GM19351 (cell line): Measurements from ENCODE around the gene LRCH1.
A peak's percentile ranks its signal among the peaks of the same experiment; 100 is the strongest.
"Not testable (repeated sequence)": the region's sequence is repeated elsewhere in the genome, so short reads cannot be mapped to it uniquely, and the experiment has no call there.

Experiments used
- ATAC-seq: cut with Tn5 transposase; IDR thresholded peaks from one replicate; pipeline ENCODE4 v1.9.1; 2021; ENCODE audit warnings: mild to moderate bottlenecking, moderate library complexity; ENCODE audit not compliant: unreplicated experiment

The LRCH1 gene

GRCh38 chr13:46552889-46553520 lies at the start of gene LRCH1:
Gene LRCH1, plus strand, starts transcription at chr13:46553170. Its CDS starts 227 bp downstream, at chr13:46553397.
- peak; percentile 65 for ATAC-seq

- ATAC-seq = no peak
Measured at GRCh38 chr13:46504036-46504435, 48.9 kb upstream of the LRCH1 start.

GRCh38 chr13:46507981-46508380 lies 45.0 kb upstream of the LRCH1 start:
- no peak for ATAC-seq

- no peak for ATAC-seq
Measured at GRCh38 chr13:46509981-46510380, 43.0 kb upstream of the LRCH1 start.

- ATAC-seq = no peak
Measured at GRCh38 chr13:46515803-46516202, 37.2 kb upstream of the LRCH1 start.

GRCh38 chr13:46516599-46517338 lies 36.2 kb upstream of the LRCH1 start:
- no peak for ATAC-seq

- ATAC-seq = not testable (repeated sequence)
Measured at GRCh38 chr13:46517748-46518147, 35.2 kb upstream of the LRCH1 start.

- ATAC-seq = no peak
Measured at GRCh38 chr13:46519182-46519581, 33.8 kb upstream of the LRCH1 start.

- no peak for ATAC-seq
Measured at GRCh38 chr13:46520166-46520565, 32.8 kb upstream of the LRCH1 start.

- ATAC-seq = no peak
Measured at GRCh38 chr13:46521486-46521885, 31.5 kb upstream of the LRCH1 start.

GRCh38 chr13:46521921-46522747 lies 30.8 kb upstream of the LRCH1 start:
- ATAC-seq = no peak

GRCh38 chr13:46522748-46523030 lies 30.3 kb upstream of the LRCH1 start:
- ATAC-seq = no peak

- no peak for ATAC-seq
Measured at GRCh38 chr13:46523972-46524752, 28.8 kb upstream of the LRCH1 start.

GRCh38 chr13:46526100-46526735 lies 26.8 kb upstream of the LRCH1 start:
- no peak for ATAC-seq

GRCh38 chr13:46526740-46527139 lies 26.2 kb upstream of the LRCH1 start:
- peak; percentile 41 for ATAC-seq

GRCh38 chr13:46527237-46527636 lies 25.7 kb upstream of the LRCH1 start:
- no peak for ATAC-seq

- ATAC-seq = peak; percentile 56
Measured at GRCh38 chr13:46529216-46529919, 23.6 kb upstream of the LRCH1 start.

GRCh38 chr13:46530084-46530935 lies 22.7 kb upstream of the LRCH1 start:
- ATAC-seq = no peak

GRCh38 chr13:46531953-46532352 lies 21.0 kb upstream of the LRCH1 start:
- peak; percentile 43 for ATAC-seq
